PFSK-1 (cell line): ENCODE measurements around the gene GOLGA6L10.

Source experiments
- FOXP2 ChIP-seq: optimal IDR thresholded peaks from 2 replicates; pipeline ENCODE3; 2011; ENCODE audit warnings: borderline replicate concordance, control low read depth, inconsistent platforms; ENCODE audit not compliant: insufficient read depth; ENCODE audit errors: extremely low read length, extremely low read depth
- POLR2AphosphoS5 ChIP-seq: IDR thresholded peaks from 2 replicates; pipeline ENCODE4 v1.6.1; 2012; ENCODE audit warnings: low read depth, mild to moderate bottlenecking, control low read depth, low read length, moderate library complexity
- REST ChIP-seq, 2 experiments: IDR thresholded peaks; 2 replicates each; pipeline versions ENCODE4 v1.6.1 to v1.8.0; 2011 to 2012; ENCODE audit warnings: low read depth in 2 of 2, low read length in 2 of 2, control low read depth in 1 of 2, inconsistent platforms in 1 of 2, mild to moderate bottlenecking in 1 of 2, moderate library complexity in 1 of 2; ENCODE audit not compliant: insufficient read depth in 1 of 2
- SIN3A ChIP-seq: IDR thresholded peaks from 2 replicates; pipeline ENCODE4 v1.6.1; 2012; ENCODE audit warnings: mild to moderate bottlenecking, low read length, moderate library complexity, borderline replicate concordance; ENCODE audit not compliant: insufficient read depth
- TAF1 ChIP-seq: IDR thresholded peaks from 2 replicates; pipeline ENCODE4 v1.6.1; 2012; ENCODE audit warnings: low read length, control low read depth, borderline replicate concordance; ENCODE audit not compliant: insufficient read depth

Gene GOLGA6L10

GRCh38 chr15:82304778-82305090 is 44.5 kb downstream of the GOLGA6L10 start:
- TF ChIP-seq FOXP2 (no peak), TAF1 (no peak), REST (IDR thresholded peaks at IDR 0.05; ENCODE audit: insufficient read depth in 1 of 2, low read depth in 2 of 2, low read length in 2 of 2) (no peak), POLR2AphosphoS5 (no peak), SIN3A (no peak)

- TF ChIP-seq SIN3A: no peak
- TF ChIP-seq REST (IDR thresholded peaks at IDR 0.05; ENCODE audit: insufficient read depth in 1 of 2, low read depth in 2 of 2, low read length in 2 of 2): no peak
- TF ChIP-seq POLR2AphosphoS5: no peak
- TF ChIP-seq FOXP2: no peak
- TF ChIP-seq TAF1: no peak
Measured at GRCh38 chr15:82303956-82304777, 45.1 kb downstream of the GOLGA6L10 start.

- TF ChIP-seq REST (IDR thresholded peaks at IDR 0.05; ENCODE audit: insufficient read depth in 1 of 2, low read depth in 2 of 2, low read length in 2 of 2) (no peak), FOXP2 (no peak), POLR2AphosphoS5 (no peak), TAF1 (no peak), SIN3A (no peak)
Measured at GRCh38 chr15:82301296-82302016, 47.8 kb downstream of the GOLGA6L10 start.

- TF ChIP-seq POLR2AphosphoS5: no peak
- no peak for TF ChIP-seq REST (IDR thresholded peaks at IDR 0.05; ENCODE audit: insufficient read depth in 1 of 2, low read depth in 2 of 2, low read length in 2 of 2)
Measured at GRCh38 chr15:82300883-82301282, 48.4 kb downstream of the GOLGA6L10 start.
